NCI-H2196 (cell line): Measurements from ENCODE around the gene COL4A2.

Experiments used
- DNase-seq: peaks from one replicate; lab custom pipeline; 2025; ENCODE audit not compliant: unreplicated experiment; lab: John Stamatoyannopoulos, UW

COL4A2 gene

GRCh38 chr13:110353339-110353977 is 46.4 kb downstream of the COL4A2 start:
- DNase-seq: no peak

GRCh38 chr13:110354123-110354627 is 47.1 kb downstream of the COL4A2 start:
- no peak for DNase-seq

GRCh38 chr13:110354715-110355473 is 47.8 kb downstream of the COL4A2 start:
- no peak for DNase-seq

GRCh38 chr13:110356362-110356761 is 49.3 kb downstream of the COL4A2 start:
- no peak for DNase-seq

- DNase-seq: no peak
These were observed 51.3 kb downstream of the COL4A2 start for GRCh38 chr13:110358381-110358780.

GRCh38 chr13:110359840-110360301 is 52.8 kb downstream of the COL4A2 start:
- DNase-seq: no peak

- no peak for DNase-seq
These were observed 53.5 kb downstream of the COL4A2 start for GRCh38 chr13:110360598-110360997.

GRCh38 chr13:110361365-110361911 is 54.4 kb downstream of the COL4A2 start:
- DNase-seq: no peak

- no peak for DNase-seq
These were observed 55.9 kb downstream of the COL4A2 start for GRCh38 chr13:110363010-110363409.

GRCh38 chr13:110364081-110364480 is 57.0 kb downstream of the COL4A2 start:
- DNase-seq: no peak

GRCh38 chr13:110365876-110366275 is 58.8 kb downstream of the COL4A2 start:
- no peak for DNase-seq

GRCh38 chr13:110366733-110367132 is 59.6 kb downstream of the COL4A2 start:
- DNase-seq: no peak

GRCh38 chr13:110367620-110368019 is 60.5 kb downstream of the COL4A2 start:
- no peak for DNase-seq

- no peak for DNase-seq
These were observed 61.3 kb downstream of the COL4A2 start for GRCh38 chr13:110368408-110368807.

- no peak for DNase-seq
These were observed 62.3 kb downstream of the COL4A2 start for GRCh38 chr13:110369400-110369799.

GRCh38 chr13:110371550-110372465 is 64.7 kb downstream of the COL4A2 start:
- DNase-seq: no peak

GRCh38 chr13:110372676-110373075 is 65.6 kb downstream of the COL4A2 start:
- no peak for DNase-seq

- DNase-seq: no peak
These were observed 66.5 kb downstream of the COL4A2 start for GRCh38 chr13:110373617-110374016.

GRCh38 chr13:110374431-110375370 is 67.6 kb downstream of the COL4A2 start:
- DNase-seq: no peak

GRCh38 chr13:110376120-110376519 is 69.0 kb downstream of the COL4A2 start:
- DNase-seq: no peak
